HCT116 (cell line): ENCODE measurements around the gene DNAH9. TPM values are rescaled to one million over a fixed set of nuclear protein-coding genes. Genes with fewer than 3 reads are reported as not detected.
A peak's percentile ranks its signal among the peaks of the same experiment; 100 is the strongest.

Experiments used
- ATAC-seq: fragments of 200-7000 bp; cut with Tn5 transposase; 2 replicates; pipeline ENCODE4 v1.9.1; 2020; ENCODE audit warnings: mild to moderate bottlenecking, moderate library complexity
- BruUV-seq: library from RNA; stranded (reverse); fragments of 400-500 nt; replicated peaks from 2 replicates; lab custom pipeline; 2021; lab: Mats Ljungman, UMichigan
- CTCF ChIA-PET: fragments of 300-600 bp; sonication (Branson Sonifier 250); formaldehyde crosslinking; loops from one replicate; lab custom pipeline; 2021; ENCODE audit warnings: antibody characterized with exemption; lab: Charles Lee
- POLR2A ChIA-PET: fragments of 300-600, 350-600 bp; sonication (Branson Sonifier 250); formaldehyde crosslinking; loops from one replicate; lab custom pipeline; 2021; ENCODE audit warnings: antibody characterized with exemption; lab: Charles Lee
- RAD21 ChIA-PET, 2 experiments: fragments of 300-600 bp; sonication (Branson Sonifier 250); formaldehyde crosslinking; loops; one replicate each; lab custom pipeline; 2023; ENCODE audit warnings: low total read pairs in 2 of 2; ENCODE audit not compliant: uncharacterized antibody in 2 of 2, unreplicated experiment in 2 of 2, low non-redundant PET in 1 of 2; lab: Charles Lee
- DNase-seq: peaks from one replicate; pipeline ENCODE4 v3.0.0-alpha.2; 2010; ENCODE audit warnings: low read depth, low spot score
- H2AFZ ChIP-seq: fragments of 200-600 bp; shearing (Covaris generic), sonication (generic); 2 replicates; pipeline ENCODE4 v1.6.1; 2017; ENCODE audit warnings: low read depth, mixed run types, mixed read lengths, antibody characterized with exemption, low read length; ENCODE audit not compliant: poor library complexity, severe bottlenecking
- H3K27ac ChIP-seq: 2 replicates; pipeline ENCODE4 v1.5.1; 2012; ENCODE audit warnings: low read depth, low read length
- H3K27me3 ChIP-seq: fragments of 200-600 bp; sonication (generic); 2 replicates; pipeline ENCODE4 v1.6.1; 2016; ENCODE audit warnings: mixed run types, low read length, mixed read lengths; ENCODE audit not compliant: insufficient read depth
- H3K36me3 ChIP-seq, 2 experiments: fragments of 200-500 bp in 1 of 2; fragments of 200-600 bp in 1 of 2; sonication (Bioruptor generic) in 1 of 2; sonication (generic) in 1 of 2; 2 replicates each; pipeline versions ENCODE4 v1.5.1 to v1.6.1; 2014 to 2016; ENCODE audit warnings: low read length in 2 of 2, inconsistent platforms in 1 of 2, mixed read lengths in 1 of 2, mixed run types in 1 of 2; ENCODE audit not compliant: insufficient read depth in 2 of 2, control insufficient read depth in 1 of 2
- H3K4me1 ChIP-seq, 2 experiments: fragments of 200-600 bp in 1 of 2; sonication (generic) in 1 of 2; 2 replicates each; pipeline versions ENCODE4 v1.5.1 to v1.6.1; 2012 to 2017; ENCODE audit warnings: low read length in 2 of 2, inconsistent platforms in 1 of 2, mild to moderate bottlenecking in 1 of 2, mixed read lengths in 1 of 2, mixed run types in 1 of 2, moderate library complexity in 1 of 2; ENCODE audit not compliant: insufficient read depth in 2 of 2, control insufficient read depth in 1 of 2
- H3K4me2 ChIP-seq: fragments of 200-600 bp; sonication (generic); 2 replicates; pipeline ENCODE4 v1.6.1; 2017; ENCODE audit warnings: mixed run types, low read length, mixed read lengths
- H3K4me3 ChIP-seq, 2 experiments: fragments of 200-600 bp in 1 of 2; sonication (generic) in 1 of 2; replicated peaks in 1 of 2; 2 replicates each; pipeline ENCODE4 v1.5.1; 2011 to 2016; ENCODE audit warnings: low read length in 2 of 2, control low read depth in 1 of 2, low read depth in 1 of 2, mild to moderate bottlenecking in 1 of 2, mixed read lengths in 1 of 2, mixed run types in 1 of 2
- H3K79me2 ChIP-seq: fragments of 200-600 bp; sonication (generic); 2 replicates; pipeline ENCODE4 v1.6.1; 2017; ENCODE audit warnings: mild to moderate bottlenecking, mixed run types, low read length, moderate library complexity, mixed read lengths; ENCODE audit not compliant: insufficient read depth
- H3K9ac ChIP-seq: fragments of 200-600 bp; sonication (generic); 2 replicates; pipeline ENCODE4 v1.6.1; 2016; ENCODE audit warnings: low read length, mixed read lengths
- H3K9me2 ChIP-seq: fragments of 200-600 bp; sonication (generic), shearing (Covaris generic); 2 replicates; pipeline ENCODE4 v1.6.1; 2017; ENCODE audit warnings: mixed run types, mild to moderate bottlenecking, moderate library complexity; ENCODE audit not compliant: insufficient read depth
- H3K9me3 ChIP-seq, 2 experiments: fragments of 200-500 bp in 1 of 2; fragments of 200-600 bp in 1 of 2; sonication (Bioruptor generic) in 1 of 2; sonication (generic) in 1 of 2; 2 replicates each; pipeline ENCODE4 v1.6.1; 2014 to 2017; ENCODE audit warnings: low read length in 2 of 2, mixed read lengths in 2 of 2, inconsistent platforms in 1 of 2, low read depth in 1 of 2, mild to moderate bottlenecking in 1 of 2, mixed run types in 1 of 2, moderate library complexity in 1 of 2; ENCODE audit not compliant: control insufficient read depth in 1 of 2, insufficient read depth in 1 of 2
- H4K20me1 ChIP-seq: fragments of 200-600 bp; sonication (generic), shearing (Covaris generic); 2 replicates; pipeline ENCODE4 v1.6.1; 2017; ENCODE audit warnings: mixed run types, mild to moderate bottlenecking, moderate library complexity; ENCODE audit not compliant: insufficient read depth
- ATF3 ChIP-seq: IDR thresholded peaks from 2 replicates; pipeline ENCODE4 v1.6.1; 2012
- CBX3 ChIP-seq: IDR thresholded peaks from 2 replicates; pipeline ENCODE4 v1.6.1; 2012; ENCODE audit warnings: low read depth
- CEBPB ChIP-seq: IDR thresholded peaks from 2 replicates; pipeline ENCODE4 v1.6.1; 2012; ENCODE audit warnings: low read depth
- CTCF ChIP-seq, 3 experiments: fragments of 200-600 bp in 1 of 3; sonication (generic) in 1 of 3; IDR thresholded peaks in 2 of 3; conservative IDR thresholded peaks in 1 of 3; 2 replicates each; pipeline ENCODE4 v1.5.1; 2012 to 2017; ENCODE audit warnings: low read depth in 2 of 3, low read length in 2 of 3, antibody characterized with exemption in 1 of 3, borderline replicate concordance in 1 of 3, control low read depth in 1 of 3, mild to moderate bottlenecking in 1 of 3, mixed read lengths in 1 of 3, mixed run types in 1 of 3, moderate library complexity in 1 of 3; ENCODE audit not compliant: insufficient read depth in 1 of 3
- EGR1 ChIP-seq: IDR thresholded peaks from 2 replicates; pipeline ENCODE4 v1.6.1; 2012; ENCODE audit warnings: low read depth
- EZH2 ChIP-seq: fragments of 200-600 bp; sonication (generic); IDR thresholded peaks from 2 replicates; pipeline ENCODE4 v1.6.1; 2017; ENCODE audit warnings: antibody characterized with exemption, mixed run types
- EZH2phosphoT487 ChIP-seq: fragments of 200-600 bp; IDR thresholded peaks from 2 replicates; pipeline ENCODE4 v1.6.1; 2018; ENCODE audit warnings: antibody characterized with exemption, borderline replicate concordance
- JUND ChIP-seq: IDR thresholded peaks from 2 replicates; pipeline ENCODE4 v1.6.1; 2012
- RAD21 ChIP-seq: IDR thresholded peaks from 2 replicates; pipeline ENCODE4 v1.6.1; 2012; ENCODE audit warnings: low read depth, mild to moderate bottlenecking
- REST ChIP-seq: IDR thresholded peaks from 2 replicates; pipeline ENCODE4 v1.6.1; 2012; ENCODE audit warnings: low read depth
- SP1 ChIP-seq: IDR thresholded peaks from 2 replicates; pipeline ENCODE4 v1.6.1; 2012; ENCODE audit warnings: low read depth
- SRF ChIP-seq: IDR thresholded peaks from 2 replicates; pipeline ENCODE4 v1.6.1; 2012; ENCODE audit warnings: low read depth
- TCF7L2 ChIP-seq: IDR thresholded peaks from 2 replicates; pipeline ENCODE4 v1.7.0; 2011; ENCODE audit warnings: borderline replicate concordance, inconsistent platforms; ENCODE audit not compliant: insufficient read depth, insufficient read length; ENCODE audit errors: extremely low read depth
- ZFX ChIP-seq: fragments of 450-650 bp; IDR thresholded peaks from 2 replicates; pipeline ENCODE4 v1.6.1; 2017
- intact Hi-C: fragments of 100-400 bp; cut with micrococcal nuclease; formaldehyde crosslinking; loops from 2 replicates; pipeline ENCODE4 v1.10.0; 2022
- total RNA-seq: library from RNA; stranded (reverse); gene quantifications from one replicate; pipeline ENCODE4 v1.2.1, GENCODE V29; 2021; ENCODE audit not compliant: unreplicated experiment

DNAH9 gene
- total RNA-seq, 1 experiment from 2014 or later, result not detected

GRCh38 chr17:11922638-11923037 is 324.4 kb downstream of the DNAH9 start:
- Histone ChIP-seq H3K27ac (no peak overlapping the region), H3K9me2 (no peaks in the 10 kb centered on the region), H3K27me3 (no peaks in the 10 kb centered on the region), H2AFZ (no peak overlapping the region), H3K4me1 (peaks cover 5 to 11% of the 10 kb centered on the region in 2 experiments; a peak in 3 of 4 replicates), H3K4me2 (peak overlapping the region; percentile 39), H3K36me3 (no peaks in the 10 kb centered on the region), H3K9me3 (no peaks in the 10 kb centered on the region), H3K9ac (no peak overlapping the region), H3K4me3 (no peak overlapping the region), H4K20me1 (no peaks in the 10 kb centered on the region), H3K79me2 (no peaks in the 10 kb centered on the region)
- BruUV-seq, result no TSS peak
- DNase-seq, result no peak
- peak; percentile 74 for ATAC-seq
- ChIA-PET CTCF (no interaction called here), POLR2A (no interaction called here), RAD21 (no interaction called here)
- intact Hi-C loops, result no loop called here
- TF ChIP-seq CTCF (IDR thresholded peaks at IDR 0.05 in 2 of 3, conservative IDR thresholded peaks at IDR 0.05 in 1 of 3; ENCODE audit: borderline replicate concordance in 1 of 3, insufficient read depth in 1 of 3, low read depth in 2 of 3, low read length in 2 of 3) (peak in 2 of 3 experiments; percentile 18 to 32; a peak in 3 of 6 replicates), SP1 (no peak), CBX3 (peak; percentile 16; the same call in 1 of the 2 replicates)

- Histone ChIP-seq H3K4me1 (peaks cover 5 to 11% of the 10 kb centered on the region in 2 experiments; a peak in 3 of 4 replicates), H3K9ac (no peak overlapping the region), H3K4me2 (no peak overlapping the region), H4K20me1 (no peaks in the 10 kb centered on the region), H2AFZ (no peak overlapping the region), H3K36me3 (no peaks in the 10 kb centered on the region), H3K27ac (no peak overlapping the region), H3K4me3 (no peak overlapping the region), H3K9me2 (no peaks in the 10 kb centered on the region), H3K79me2 (no peaks in the 10 kb centered on the region), H3K9me3 (no peaks in the 10 kb centered on the region), H3K27me3 (no peaks in the 10 kb centered on the region)
- POLR2A ChIA-PET, result no interaction called here
- no TSS peak for BruUV-seq
- RAD21 ChIA-PET, result no interaction called here
- no peak for DNase-seq
- ATAC-seq, result no peak
- CTCF ChIA-PET, result no interaction called here
- intact Hi-C loops, result loop anchor here (1.0 kb wide), 1 partner anchor 20 kb away; no protein-coding TSS in a partner anchor
- no peak for TF ChIP-seq RAD21
- TF ChIP-seq ATF3, result no peak
- TF ChIP-seq JUND, result no peak
- no peak for TF ChIP-seq EZH2
- no peak for TF ChIP-seq CEBPB
- TF ChIP-seq SRF, result no peak
- TF ChIP-seq CBX3, result no peak
- TF ChIP-seq EGR1, result no peak
- no peak for TF ChIP-seq EZH2phosphoT487
- TF ChIP-seq REST, result no peak
- TF ChIP-seq TCF7L2, result no peak
- TF ChIP-seq ZFX, result no peak
Measured at GRCh38 chr17:11924076-11924475, 325.8 kb downstream of the DNAH9 start.
